GM19099 (cell line): ENCODE measurements around the gene HOXD8.

Experiments used
- POLR2A ChIP-seq: IDR thresholded peaks from 3 replicates; pipeline ENCODE4 v1.6.1; 2011; ENCODE audit warnings: low read depth; ENCODE audit not compliant: insufficient read length; ENCODE audit errors: extremely low read depth

HOXD8 gene

DNA sequence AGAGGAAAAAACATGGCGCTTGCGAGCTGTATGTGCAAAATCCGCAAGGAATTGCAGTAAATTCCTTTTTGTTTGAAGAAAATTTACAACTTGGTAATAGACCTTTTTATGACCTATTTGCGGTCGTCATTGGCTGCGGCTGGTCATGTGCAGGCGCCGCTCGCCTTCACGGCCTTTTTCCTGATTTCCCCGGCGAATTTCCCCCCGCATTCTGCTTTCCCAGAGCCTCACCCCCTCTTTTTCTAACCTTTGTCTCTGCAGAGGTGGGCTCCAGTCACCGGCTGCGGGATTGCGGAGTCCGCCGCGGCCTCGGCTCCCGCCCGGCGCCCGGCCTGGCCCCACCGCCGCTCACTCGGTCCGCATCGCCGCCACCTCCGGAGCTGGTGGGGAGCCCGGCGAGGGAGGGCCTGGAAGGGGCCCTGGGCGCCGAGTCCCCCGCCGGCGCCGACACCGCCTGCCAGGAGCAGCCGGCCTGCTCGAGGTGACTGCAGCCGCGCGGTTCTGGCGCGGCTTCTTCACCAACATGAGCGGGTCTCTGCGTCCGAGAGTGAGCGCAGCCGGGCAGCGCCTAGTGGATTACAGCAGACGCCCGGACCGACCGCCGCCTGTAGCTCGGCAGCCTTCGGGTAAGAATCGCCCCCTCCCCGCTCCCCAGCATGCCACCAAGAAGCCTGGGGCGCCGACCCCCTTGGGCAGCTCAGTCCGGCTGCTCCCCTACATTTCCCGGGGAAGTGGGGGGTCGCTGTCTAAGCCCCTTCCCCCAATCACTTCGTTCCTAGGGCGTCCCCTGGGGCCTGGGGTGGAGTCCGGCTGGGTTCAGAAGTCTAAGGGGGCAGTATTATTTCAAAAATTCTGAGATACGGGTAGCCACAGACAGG is 7.1 kb downstream of the HOXD8 start:
- TF ChIP-seq POLR2A = no peak

DNA sequence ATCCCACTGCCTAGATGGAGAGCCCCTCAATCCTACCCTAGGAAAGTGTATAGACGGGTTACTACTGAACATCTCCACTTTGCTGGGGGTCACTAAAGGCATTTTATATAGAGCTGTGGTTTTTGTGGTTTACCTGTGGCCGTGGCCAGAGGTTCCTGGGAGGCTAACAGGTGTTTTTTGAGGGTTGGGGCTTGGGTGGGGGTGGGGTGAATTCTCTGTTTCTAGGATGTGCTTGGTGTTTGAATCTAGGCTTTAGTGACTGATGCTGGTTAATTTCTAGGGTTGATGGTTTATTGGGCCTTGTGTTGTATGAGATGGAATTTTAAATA is 7.7 kb downstream of the HOXD8 start:
- no peak for TF ChIP-seq POLR2A

DNA sequence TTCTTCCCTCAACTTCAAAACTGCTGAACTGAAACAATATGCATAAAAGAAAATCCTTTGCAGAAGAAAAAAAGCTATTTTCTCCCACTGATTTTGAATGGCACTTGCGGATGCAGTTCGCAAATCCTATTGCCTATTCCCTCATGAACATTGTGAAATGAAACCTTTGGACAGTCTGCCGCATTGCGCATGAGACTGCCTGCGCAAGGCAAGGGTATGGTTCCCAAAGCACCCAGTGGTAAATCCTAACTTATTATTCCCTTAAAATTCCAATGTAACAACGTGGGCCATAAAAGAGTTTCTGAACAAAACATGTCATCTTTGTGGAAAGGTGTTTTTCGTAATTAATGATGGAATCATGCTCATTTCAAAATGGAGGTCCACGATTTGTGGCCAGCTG is 8.4 kb downstream of the HOXD8 start:
- no peak for TF ChIP-seq POLR2A

DNA sequence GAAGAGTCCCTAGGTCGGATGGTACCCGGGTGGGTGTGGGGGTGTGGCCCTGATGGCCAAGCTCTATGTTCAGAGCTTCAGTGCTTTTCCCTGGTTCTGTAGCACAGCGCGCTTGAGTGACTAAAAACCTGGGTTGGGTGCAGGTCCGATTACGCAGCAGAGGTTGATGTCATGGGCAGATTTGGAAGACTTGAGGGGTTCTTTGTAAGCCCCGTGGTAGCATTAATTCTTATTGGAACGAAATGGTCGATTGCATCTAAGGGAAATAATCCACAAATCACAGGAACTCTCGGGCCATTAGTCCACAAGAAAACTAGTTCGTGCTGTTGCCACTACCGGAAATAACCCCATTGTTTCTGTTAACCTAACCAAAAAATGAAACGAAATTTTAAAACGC is 9.0 kb downstream of the HOXD8 start:
- no peak for TF ChIP-seq POLR2A

- TF ChIP-seq POLR2A = no peak
Measured at GRCh38 chr2:176138923-176139660, 9.6 kb downstream of the HOXD8 start.

DNA sequence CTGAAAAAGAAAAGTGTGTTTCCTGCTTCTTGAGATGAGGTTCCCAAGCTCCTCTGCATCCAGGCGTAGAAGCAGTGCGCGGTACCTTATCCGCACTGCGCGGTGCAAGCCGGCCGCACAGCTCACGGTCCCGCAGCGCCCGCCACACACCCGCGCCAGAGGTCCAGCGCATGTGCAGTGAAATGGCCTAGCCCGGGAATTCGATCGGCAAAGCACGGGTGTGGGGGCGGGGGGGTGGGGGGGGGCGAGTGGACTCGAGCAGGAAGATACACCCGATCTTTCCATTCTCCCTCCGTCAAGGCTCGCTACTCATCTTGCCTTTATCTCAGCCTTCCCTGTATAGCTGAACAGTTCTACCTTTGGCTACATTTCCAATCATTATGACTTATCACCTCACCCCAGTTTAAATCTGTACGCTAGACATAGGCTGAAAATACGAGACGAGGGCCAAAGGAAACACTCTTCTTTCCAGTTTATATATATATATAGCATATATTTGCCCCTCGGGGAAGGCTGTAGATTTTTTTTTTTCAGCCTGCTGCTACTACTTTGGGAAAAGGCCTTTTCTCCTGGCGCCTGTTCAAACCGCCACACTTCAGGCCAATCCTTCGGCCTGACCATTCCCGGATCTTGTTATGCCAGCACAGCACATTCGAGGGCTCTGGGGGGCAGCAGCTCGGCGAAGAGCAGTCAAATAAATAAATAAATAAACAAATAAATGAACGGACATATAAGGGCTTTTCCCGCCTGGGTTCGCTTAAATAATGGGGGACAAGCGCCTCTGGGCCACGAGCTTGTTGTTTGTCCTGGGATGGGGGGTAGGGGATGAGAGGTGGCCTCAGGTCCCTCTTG is 10.4 kb downstream of the HOXD8 start:
- TF ChIP-seq POLR2A = no peak

DNA sequence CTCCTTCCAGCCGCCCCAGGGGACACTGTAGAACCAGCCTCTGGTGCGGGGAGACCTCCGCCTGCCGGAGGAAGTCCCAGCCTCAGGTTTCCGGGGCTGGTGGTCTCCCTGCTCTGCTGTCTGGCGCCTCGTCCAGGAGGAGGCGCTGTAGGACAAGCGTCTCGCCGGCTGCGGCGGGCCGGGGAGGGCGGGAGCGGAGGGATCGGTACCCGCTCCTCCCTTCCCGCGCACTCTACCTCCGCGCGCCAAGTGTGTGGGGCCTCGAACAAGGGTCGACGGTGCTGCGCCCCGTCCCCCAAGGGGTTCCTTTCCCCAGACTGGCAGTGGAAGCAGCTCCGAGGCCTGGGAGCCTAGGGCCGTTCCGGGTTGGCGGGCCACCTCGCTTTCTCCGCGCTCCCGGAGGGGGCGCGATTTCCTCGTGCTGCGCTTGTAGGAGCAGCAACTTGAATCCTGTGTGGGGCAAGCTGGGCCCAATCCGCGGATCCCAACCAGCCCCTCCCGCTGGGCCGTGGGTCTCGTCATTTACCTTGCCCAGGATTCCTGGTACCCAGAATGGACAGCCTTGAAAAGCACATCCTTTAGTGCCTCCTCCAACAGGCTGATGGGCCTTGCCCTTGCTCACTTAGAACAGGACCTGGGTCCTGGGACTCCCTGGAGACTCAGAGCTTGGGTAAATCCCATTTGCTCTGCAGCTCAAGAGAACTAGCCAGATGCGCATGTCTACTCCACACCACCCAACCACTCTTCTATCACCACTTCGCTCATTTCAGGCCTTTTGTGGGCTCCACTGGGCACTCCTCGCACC is 11.2 kb downstream of the HOXD8 start:
- TF ChIP-seq POLR2A = no peak

- no peak for TF ChIP-seq POLR2A
Measured at GRCh38 chr2:176142281-176142680, 12.8 kb downstream of the HOXD8 start.

- TF ChIP-seq POLR2A = no peak
Measured at GRCh38 chr2:176145085-176145969, 15.8 kb downstream of the HOXD8 start.

- no peak for TF ChIP-seq POLR2A
Measured at GRCh38 chr2:176146101-176146500, 16.6 kb downstream of the HOXD8 start.

- no peak for TF ChIP-seq POLR2A
Measured at GRCh38 chr2:176146645-176147044, 17.1 kb downstream of the HOXD8 start.

- TF ChIP-seq POLR2A = no peak
Measured at GRCh38 chr2:176147210-176147799, 17.8 kb downstream of the HOXD8 start.

GRCh38 chr2:176147800-176148496 is 18.4 kb downstream of the HOXD8 start:
- no peak for TF ChIP-seq POLR2A
